Fibroblast of mammary gland (primary cell): ENCODE measurements around the gene BEST3.

Source experiments
- DNase-seq: peaks from one replicate; pipeline ENCODE4 v3.0.0-alpha.2; 2010; ENCODE audit warnings: low read depth
- H3K4me3 ChIP-seq: 2 replicates; pipeline ENCODE4 v1.5.1; 2011; ENCODE audit warnings: low read depth, mild to moderate bottlenecking, low read length, moderate library complexity; ENCODE audit not compliant: control insufficient read depth
- CTCF ChIP-seq: conservative IDR thresholded peaks from 2 replicates; pipeline ENCODE4 v1.5.1; 2011; ENCODE audit warnings: low read depth, low read length, inconsistent platforms; ENCODE audit not compliant: control insufficient read depth, insufficient read depth

The BEST3 gene

GRCh38 chr12:69726922-69727321 lies 27.8 kb upstream of the BEST3 start:
- TF ChIP-seq CTCF = no peak
- H3K4me3 ChIP-seq = no peak overlapping the region
- no peak for DNase-seq

GRCh38 chr12:69720750-69721149 lies 21.6 kb upstream of the BEST3 start:
- no peak for DNase-seq
- no peak for TF ChIP-seq CTCF
- no peak overlapping the region for H3K4me3 ChIP-seq

GRCh38 chr12:69719336-69720316 lies 20.5 kb upstream of the BEST3 start:
- DNase-seq = no peak
- no peak overlapping the region for H3K4me3 ChIP-seq
- TF ChIP-seq CTCF = no peak

GRCh38 chr12:69714542-69714941 lies 15.4 kb upstream of the BEST3 start:
- no peak overlapping the region for H3K4me3 ChIP-seq
- no peak for DNase-seq
- no peak for TF ChIP-seq CTCF

GRCh38 chr12:69712826-69713225 lies 13.7 kb upstream of the BEST3 start:
- H3K4me3 ChIP-seq = no peak overlapping the region
- DNase-seq = no peak
- no peak for TF ChIP-seq CTCF

- no peak overlapping the region for H3K4me3 ChIP-seq
- peak; percentile 31 for TF ChIP-seq CTCF
- no peak for DNase-seq
These were observed 9.5 kb upstream of the BEST3 start for GRCh38 chr12:69708649-69709048.
